ENCODE results near the gene FAM13B.

The FAM13B gene

GRCh38 chr5:137914758-137915157 lies 118.1 kb downstream of the FAM13B start:
- ChIA-PET CTCF (no interaction called here), POLR2A (no interaction called here)
- TF ChIP-seq HDGF (IDR thresholded peaks at IDR 0.05; ENCODE audit: borderline replicate concordance) (no peak), ZNF384 (IDR thresholded peaks at IDR 0.05) (no peak), ELF4 (IDR thresholded peaks at IDR 0.05) (no peak), NFRKB (IDR thresholded peaks at IDR 0.05) (no peak), FOXA1 (IDR thresholded peaks at IDR 0.05) (no peak), SP1 (IDR thresholded peaks at IDR 0.05) (no peak), L3MBTL2 (conservative IDR thresholded peaks at IDR 0.05) (no peak), FOXM1 (IDR thresholded peaks at IDR 0.05; ENCODE audit: borderline replicate concordance) (no peak)
- DNase-seq (ENCODE audit: extremely low spot score) = no peak

- TF ChIP-seq ZNF384 (IDR thresholded peaks at IDR 0.05) (no peak), TARDBP (IDR thresholded peaks at IDR 0.05) (no peak), SUZ12 (IDR thresholded peaks at IDR 0.05) (no peak), PKNOX1 (IDR thresholded peaks at IDR 0.05) (no peak), NFRKB (IDR thresholded peaks at IDR 0.05) (no peak), ARNT (IDR thresholded peaks at IDR 0.05) (no peak), HDGF (IDR thresholded peaks at IDR 0.05; ENCODE audit: borderline replicate concordance) (no peak)
- ChIA-PET CTCF (no interaction called here), POLR2A (interaction anchor here (1.5 to 1.9 kb wide), 2 partner anchors 12 to 14 kb away, joined by 7 to 8 read pairs; partner anchors contain the start of gene PKD2L2)
- no peak for DNase-seq (ENCODE audit: extremely low spot score)
These were observed 130.3 kb downstream of the FAM13B start for GRCh38 chr5:137902408-137903133.

GRCh38 chr5:137901011-137901817 lies 131.7 kb downstream of the FAM13B start:
- POLR2A ChIA-PET = interaction anchor here (1.6 kb wide), 1 partner anchor 13 kb away, joined by 5 read pairs; no protein-coding TSS in a partner anchor
- no peak for DNase-seq (ENCODE audit: extremely low spot score)
- TF ChIP-seq FOXA1 (IDR thresholded peaks at IDR 0.05) (no peak), LEF1 (IDR thresholded peaks at IDR 0.05; ENCODE audit: borderline replicate concordance) (no peak), FOXM1 (IDR thresholded peaks at IDR 0.05; ENCODE audit: borderline replicate concordance) (no peak), NFRKB (IDR thresholded peaks at IDR 0.05) (no peak), ZNF384 (IDR thresholded peaks at IDR 0.05) (no peak), TARDBP (IDR thresholded peaks at IDR 0.05) (no peak), BHLHE40 (IDR thresholded peaks at IDR 0.05; ENCODE audit: borderline replicate concordance) (no peak), SUZ12 (IDR thresholded peaks at IDR 0.05) (no peak), HDGF (IDR thresholded peaks at IDR 0.05; ENCODE audit: borderline replicate concordance) (no peak), L3MBTL2 (conservative IDR thresholded peaks at IDR 0.05) (no peak), FOXK2 (IDR thresholded peaks at IDR 0.05) (no peak), SP1 (IDR thresholded peaks at IDR 0.05) (no peak), PKNOX1 (IDR thresholded peaks at IDR 0.05) (no peak)
- CTCF ChIA-PET = interaction anchor here (1.0 to 1.3 kb wide), 2 partner anchors 12 to 14 kb away, joined by 3 read pairs; partner anchors contain the start of gene PKD2L2

- ChIA-PET CTCF (no interaction called here), POLR2A (no interaction called here)
- no peak for DNase-seq (ENCODE audit: extremely low spot score)
- TF ChIP-seq FOXA1 (IDR thresholded peaks at IDR 0.05) (no peak), HDGF (IDR thresholded peaks at IDR 0.05; ENCODE audit: borderline replicate concordance) (no peak), SP1 (IDR thresholded peaks at IDR 0.05) (no peak)
These were observed 133.4 kb downstream of the FAM13B start for GRCh38 chr5:137899493-137899892.

DNA sequence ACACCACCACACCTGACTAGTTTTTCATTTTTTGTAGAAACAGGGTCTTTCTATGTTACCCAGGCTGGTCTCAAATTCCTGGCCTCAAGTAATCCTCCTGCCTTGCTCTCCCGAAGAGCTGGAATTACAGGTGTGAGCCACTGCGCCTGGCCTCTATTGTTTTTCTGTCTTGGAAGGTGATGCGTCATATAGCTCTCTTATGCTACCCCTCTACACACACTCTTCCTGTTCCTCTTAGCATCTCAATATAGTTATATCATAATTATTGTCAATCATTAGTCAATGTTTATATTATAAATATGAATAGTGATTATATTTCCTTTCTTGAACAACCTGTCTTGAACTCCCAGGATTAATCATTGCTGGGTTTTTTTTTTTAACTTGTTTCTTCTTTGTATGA lies 136.3 kb downstream of the FAM13B start:
- DNase-seq (ENCODE audit: extremely low spot score) = no peak
- TF ChIP-seq HDGF (IDR thresholded peaks at IDR 0.05; ENCODE audit: borderline replicate concordance) (no peak), SUZ12 (IDR thresholded peaks at IDR 0.05) (no peak)
- POLR2A ChIA-PET = no interaction called here
- CTCF ChIA-PET = no interaction called here

DNA sequence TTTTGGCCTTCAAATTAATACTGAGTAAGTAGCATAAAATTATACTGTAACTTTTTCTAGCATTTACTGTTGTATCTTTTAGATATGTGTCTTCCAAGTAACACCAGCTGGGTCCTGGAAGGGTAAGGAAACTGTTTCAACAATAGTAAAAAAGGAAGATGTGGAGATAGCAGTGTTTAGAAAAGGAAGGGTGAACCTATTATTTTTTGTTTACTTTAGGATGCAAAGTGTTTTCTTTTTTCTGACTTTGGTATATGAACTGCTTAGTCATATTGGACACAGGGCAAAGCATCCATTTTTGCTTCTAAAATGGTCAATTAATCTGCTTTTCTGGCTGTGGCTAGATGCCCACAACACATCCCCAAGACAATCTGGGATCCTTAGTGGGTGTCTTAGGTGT lies 138.3 kb downstream of the FAM13B start:
- ChIA-PET POLR2A (no interaction called here), CTCF (no interaction called here)

More for the DNA sequence above, 138.3 kb downstream of the FAM13B start:
- no peak for DNase-seq (ENCODE audit: extremely low spot score)
- TF ChIP-seq FOXA1 (IDR thresholded peaks at IDR 0.05) (no peak), HDGF (IDR thresholded peaks at IDR 0.05; ENCODE audit: borderline replicate concordance) (no peak), TARDBP (IDR thresholded peaks at IDR 0.05) (no peak), L3MBTL2 (conservative IDR thresholded peaks at IDR 0.05) (no peak), ELF4 (IDR thresholded peaks at IDR 0.05) (no peak), SP1 (IDR thresholded peaks at IDR 0.05) (no peak), NFRKB (IDR thresholded peaks at IDR 0.05) (no peak), FOXM1 (IDR thresholded peaks at IDR 0.05; ENCODE audit: borderline replicate concordance) (no peak), FOXK2 (IDR thresholded peaks at IDR 0.05) (no peak), SUZ12 (IDR thresholded peaks at IDR 0.05) (no peak), PKNOX1 (IDR thresholded peaks at IDR 0.05) (no peak), CTBP1 (IDR thresholded peaks at IDR 0.05; ENCODE audit: borderline replicate concordance) (no peak), LEF1 (IDR thresholded peaks at IDR 0.05; ENCODE audit: borderline replicate concordance) (no peak), BHLHE40 (IDR thresholded peaks at IDR 0.05; ENCODE audit: borderline replicate concordance) (no peak), ZNF384 (IDR thresholded peaks at IDR 0.05) (no peak), ARNT (IDR thresholded peaks at IDR 0.05) (no peak)

Data from HEK293T (cell line).